Liver (tissue), 9 donors: ENCODE results near the gene CENPV. TPM values are rescaled to one million over a fixed set of nuclear protein-coding genes. Genes with fewer than 3 reads are reported as not detected.
A peak's percentile ranks its signal among the peaks of the same experiment; 100 is the strongest.

Source experiments
- DNase-seq: peaks from one replicate; pipeline ENCODE4 v3.0.0-alpha.2; 2017; ENCODE audit warnings: low spot score
- H3K27ac ChIP-seq, 2 donors: one replicate each; pipeline ENCODE4 v1.7.0; 2013; ENCODE audit warnings: inconsistent platforms in 2 of 2, low read length in 2 of 2, control low read depth in 1 of 2, low read depth in 1 of 2, mild to moderate bottlenecking in 1 of 2
- H3K27me3 ChIP-seq, 4 donors: one replicate each; pipeline versions ENCODE4 v1.6.1 to v1.7.0; 2013; ENCODE audit warnings: low read length in 3 of 4, inconsistent platforms in 1 of 4, mild to moderate bottlenecking in 1 of 4, moderate library complexity in 1 of 4; ENCODE audit not compliant: control insufficient read depth in 4 of 4, insufficient read depth in 4 of 4
- H3K36me3 ChIP-seq, 4 donors: one replicate each; pipeline versions ENCODE4 v1.6.1 to v1.7.0; 2013; ENCODE audit warnings: low read length in 3 of 4, mild to moderate bottlenecking in 3 of 4, low read depth in 1 of 4, moderate library complexity in 1 of 4; ENCODE audit not compliant: control insufficient read depth in 4 of 4, insufficient read depth in 3 of 4
- H3K4me1 ChIP-seq, 4 donors: one replicate each; pipeline versions ENCODE4 v1.6.1 to v1.7.0; 2013; ENCODE audit warnings: low read length in 3 of 4, mild to moderate bottlenecking in 3 of 4, moderate library complexity in 1 of 4; ENCODE audit not compliant: control insufficient read depth in 4 of 4, insufficient read depth in 4 of 4
- H3K4me3 ChIP-seq, 3 donors: one replicate each; pipeline versions ENCODE4 v1.6.1 to v1.7.0; 2013; ENCODE audit warnings: low read length in 3 of 3, control low read depth in 1 of 3, low read depth in 1 of 3, mild to moderate bottlenecking in 1 of 3
- H3K9ac ChIP-seq, 2 donors: one replicate each; pipeline ENCODE4 v1.7.0; 2013; ENCODE audit warnings: low read length in 2 of 2, mild to moderate bottlenecking in 2 of 2, moderate library complexity in 2 of 2, control low read depth in 1 of 2, low read depth in 1 of 2
- H3K9me3 ChIP-seq, 4 donors: one replicate each; pipeline versions ENCODE4 v1.6.1 to v1.7.0; 2013; ENCODE audit warnings: low read length in 3 of 4; ENCODE audit not compliant: control insufficient read depth in 4 of 4
- EGR1 ChIP-seq, 2 donors: IDR thresholded peaks; 2 replicates each; pipeline ENCODE4 v1.6.1; 2016 to 2018; ENCODE audit warnings: antibody characterized with exemption in 2 of 2, low read depth in 2 of 2
- FOXA1 ChIP-seq: IDR thresholded peaks from 2 replicates; pipeline ENCODE4 v1.6.1; 2016; ENCODE audit warnings: antibody characterized with exemption
- FOXA2 ChIP-seq: IDR thresholded peaks from 2 replicates; pipeline ENCODE4 v1.6.1; 2016; ENCODE audit warnings: antibody characterized with exemption
- GABPA ChIP-seq, 2 donors: IDR thresholded peaks in 1 of 2; conservative IDR thresholded peaks in 1 of 2; 2 replicates each; pipeline ENCODE4 v1.6.1; 2016; ENCODE audit warnings: antibody characterized with exemption in 2 of 2, mild to moderate bottlenecking in 1 of 2, moderate library complexity in 1 of 2
- HNF4A ChIP-seq, 2 donors: conservative IDR thresholded peaks; 2 replicates each; pipeline ENCODE4 v1.6.1; 2016; ENCODE audit warnings: antibody characterized with exemption in 2 of 2, mild to moderate bottlenecking in 2 of 2
- HNF4G ChIP-seq: IDR thresholded peaks from 2 replicates; pipeline ENCODE4 v1.6.1; 2016; ENCODE audit warnings: antibody characterized with exemption
- JUND ChIP-seq, 2 donors: IDR thresholded peaks; 2 replicates each; pipeline ENCODE4 v1.6.1; 2016; ENCODE audit warnings: antibody characterized with exemption in 2 of 2
- NR2F2 ChIP-seq: IDR thresholded peaks from 2 replicates; pipeline ENCODE4 v1.6.1; 2016; ENCODE audit warnings: antibody characterized with exemption
- RAD21 ChIP-seq, 2 donors: IDR thresholded peaks; 2 replicates each; pipeline ENCODE4 v1.6.1; 2016; ENCODE audit warnings: antibody characterized with exemption in 2 of 2, mild to moderate bottlenecking in 2 of 2
- RXRA ChIP-seq, 2 donors: IDR thresholded peaks; 2 replicates each; pipeline ENCODE4 v1.6.1; 2017 to 2018; ENCODE audit warnings: antibody characterized with exemption in 2 of 2, mild to moderate bottlenecking in 1 of 2
- SP1 ChIP-seq: IDR thresholded peaks from 2 replicates; pipeline ENCODE4 v1.6.1; 2018; ENCODE audit warnings: antibody characterized with exemption, mild to moderate bottlenecking
- TAF1 ChIP-seq: conservative IDR thresholded peaks from 2 replicates; pipeline ENCODE4 v1.6.1; 2016; ENCODE audit warnings: antibody characterized with exemption, mild to moderate bottlenecking
- YY1 ChIP-seq: IDR thresholded peaks from 2 replicates; pipeline ENCODE4 v1.6.1; 2016; ENCODE audit warnings: antibody characterized with exemption, mild to moderate bottlenecking
- WGBS: extraction: QIAGEN DNeasy Blood & Tissue Kit; methylation state at CpG from one replicate; pipeline ENCODE4 v1.1.7; 2013; 5-methylcytosine and 5-hydroxymethylcytosine counted together
- polyA plus RNA-seq, 2 donors: library from polyadenylated mRNA; stranded (reverse) in 1 of 2; unstranded in 1 of 2; fragments of 200-250 nt in 1 of 2; fragments of >200 nt in 1 of 2; fragmentation: Nextera tagmentation in 1 of 2; extraction: Ambion mirVana in 1 of 2; gene quantifications; one replicate each; pipeline versions ENCODE4 v1.2.1 to v1.2.3, GENCODE V29; 2013 to 2015
- total RNA-seq, 2 donors: library from RNA; depleted of rRNA; stranded (reverse); fragments of >200 nt; gene quantifications; one replicate each; pipeline ENCODE4 v1.2.3, GENCODE V29; 2014
- TF ChIP-seq, protein P1 (sequence below): fragments of 150-350 bp; IDR thresholded peaks from 2 replicates; pipeline ENCODE4 v1.5.1; 2017; ENCODE audit warnings: improper control_type of control experiment, low read depth, low read length; ENCODE audit not compliant: missing input control
- TF ChIP-seq, protein P2 (sequence below): IDR thresholded peaks from 2 replicates; pipeline ENCODE4 v1.6.1; 2016; ENCODE audit warnings: antibody characterized with exemption
- TF ChIP-seq, protein P3 (sequence below): IDR thresholded peaks from 2 replicates; pipeline ENCODE4 v1.6.1; 2016; ENCODE audit warnings: antibody characterized with exemption
- TF ChIP-seq, protein P4 (sequence below): IDR thresholded peaks from 2 replicates; pipeline ENCODE4 v1.6.1; 2016; ENCODE audit warnings: antibody characterized with exemption
- TF ChIP-seq, protein P5 (sequence below): IDR thresholded peaks from 2 replicates; pipeline ENCODE4 v1.6.1; 2016; ENCODE audit warnings: antibody characterized with exemption, mild to moderate bottlenecking
- donor health status: healthy.
- donor health status: healthy.
- donor health status: healthy.
- donor health status: healthy.
- donor health status: healthy.

The CENPV gene
- 10 to 100 TPM; 13.1 to 15.2 TPM for total RNA-seq
- polyA plus RNA-seq: 10 to 100 TPM; 21.2 to 24.3 TPM

DNA sequence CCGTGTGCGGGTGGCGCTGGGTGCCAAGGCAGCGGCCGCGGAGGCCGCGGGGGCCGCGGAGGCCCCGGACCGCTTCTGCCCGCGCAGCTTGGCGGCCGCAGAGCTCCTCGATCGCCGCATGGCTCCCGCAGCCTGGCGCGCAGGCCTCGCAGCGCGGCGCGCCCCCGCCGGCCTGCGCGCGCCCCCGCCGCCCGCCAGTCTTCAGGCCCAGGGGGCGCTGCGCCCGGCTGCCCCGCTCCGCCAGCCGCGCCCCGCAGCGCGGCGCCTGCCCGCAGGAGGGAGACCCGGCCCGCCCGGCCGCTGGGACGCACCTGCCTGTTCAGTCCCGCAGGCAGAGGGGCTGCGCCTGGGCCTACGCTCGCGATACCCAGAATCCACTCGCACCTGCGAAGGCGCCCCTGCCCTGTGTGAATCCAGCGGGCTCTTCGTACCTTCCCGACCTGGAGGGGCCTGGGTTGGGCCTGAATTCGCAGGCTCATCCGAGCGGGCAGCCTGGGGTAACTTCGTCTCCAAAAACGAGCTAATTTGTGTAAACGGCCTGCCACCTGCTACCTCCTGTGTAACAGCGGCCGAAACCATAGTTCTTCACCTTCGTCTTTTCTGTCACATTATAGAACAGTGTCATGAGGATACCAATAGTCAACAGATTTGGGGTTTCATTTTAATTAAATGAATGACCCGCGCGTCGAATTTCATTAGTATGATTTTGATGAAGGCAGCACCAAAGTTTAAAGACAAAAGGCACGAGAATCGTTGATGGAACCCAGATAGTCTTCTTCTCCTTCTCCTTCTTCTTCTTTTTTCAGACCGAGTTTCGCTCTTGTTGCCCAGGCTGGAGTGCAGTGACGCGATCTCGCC is at the start of gene CENPV:
CENPV (minus strand) TSS at position 153 of the 858 bp plus-strand sequence; CDS start at position 120, 33 bp downstream.
- Histone ChIP-seq H3K4me3 (peak within 1 kb of the TSS; percentile 77 to 97 (median 88)), H3K4me1 (peaks cover 2 to 16% (median 11%) of the 10 kb centered on the region in 4 donors), H3K9me3 (no peaks in the 10 kb centered on the region), H3K27me3 (no peaks in the 10 kb centered on the region), H3K9ac (peak within 1 kb of the TSS; percentile 93 to 94), H3K36me3 (peaks cover 0 to 9% (median 4%) of the 10 kb centered on the region in 4 donors), H3K27ac (peak within 1 kb of the TSS; percentile 92 to 97)
- TF ChIP-seq SP1: no peak
- TF ChIP-seq, protein P1, sequence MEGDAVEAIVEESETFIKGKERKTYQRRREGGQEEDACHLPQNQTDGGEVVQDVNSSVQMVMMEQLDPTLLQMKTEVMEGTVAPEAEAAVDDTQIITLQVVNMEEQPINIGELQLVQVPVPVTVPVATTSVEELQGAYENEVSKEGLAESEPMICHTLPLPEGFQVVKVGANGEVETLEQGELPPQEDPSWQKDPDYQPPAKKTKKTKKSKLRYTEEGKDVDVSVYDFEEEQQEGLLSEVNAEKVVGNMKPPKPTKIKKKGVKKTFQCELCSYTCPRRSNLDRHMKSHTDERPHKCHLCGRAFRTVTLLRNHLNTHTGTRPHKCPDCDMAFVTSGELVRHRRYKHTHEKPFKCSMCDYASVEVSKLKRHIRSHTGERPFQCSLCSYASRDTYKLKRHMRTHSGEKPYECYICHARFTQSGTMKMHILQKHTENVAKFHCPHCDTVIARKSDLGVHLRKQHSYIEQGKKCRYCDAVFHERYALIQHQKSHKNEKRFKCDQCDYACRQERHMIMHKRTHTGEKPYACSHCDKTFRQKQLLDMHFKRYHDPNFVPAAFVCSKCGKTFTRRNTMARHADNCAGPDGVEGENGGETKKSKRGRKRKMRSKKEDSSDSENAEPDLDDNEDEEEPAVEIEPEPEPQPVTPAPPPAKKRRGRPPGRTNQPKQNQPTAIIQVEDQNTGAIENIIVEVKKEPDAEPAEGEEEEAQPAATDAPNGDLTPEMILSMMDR: peak; percentile 32
- DNase-seq: peak; percentile 72
- 15% methylated on average over 83 of the region's 83 CpGs for WGBS

DNA sequence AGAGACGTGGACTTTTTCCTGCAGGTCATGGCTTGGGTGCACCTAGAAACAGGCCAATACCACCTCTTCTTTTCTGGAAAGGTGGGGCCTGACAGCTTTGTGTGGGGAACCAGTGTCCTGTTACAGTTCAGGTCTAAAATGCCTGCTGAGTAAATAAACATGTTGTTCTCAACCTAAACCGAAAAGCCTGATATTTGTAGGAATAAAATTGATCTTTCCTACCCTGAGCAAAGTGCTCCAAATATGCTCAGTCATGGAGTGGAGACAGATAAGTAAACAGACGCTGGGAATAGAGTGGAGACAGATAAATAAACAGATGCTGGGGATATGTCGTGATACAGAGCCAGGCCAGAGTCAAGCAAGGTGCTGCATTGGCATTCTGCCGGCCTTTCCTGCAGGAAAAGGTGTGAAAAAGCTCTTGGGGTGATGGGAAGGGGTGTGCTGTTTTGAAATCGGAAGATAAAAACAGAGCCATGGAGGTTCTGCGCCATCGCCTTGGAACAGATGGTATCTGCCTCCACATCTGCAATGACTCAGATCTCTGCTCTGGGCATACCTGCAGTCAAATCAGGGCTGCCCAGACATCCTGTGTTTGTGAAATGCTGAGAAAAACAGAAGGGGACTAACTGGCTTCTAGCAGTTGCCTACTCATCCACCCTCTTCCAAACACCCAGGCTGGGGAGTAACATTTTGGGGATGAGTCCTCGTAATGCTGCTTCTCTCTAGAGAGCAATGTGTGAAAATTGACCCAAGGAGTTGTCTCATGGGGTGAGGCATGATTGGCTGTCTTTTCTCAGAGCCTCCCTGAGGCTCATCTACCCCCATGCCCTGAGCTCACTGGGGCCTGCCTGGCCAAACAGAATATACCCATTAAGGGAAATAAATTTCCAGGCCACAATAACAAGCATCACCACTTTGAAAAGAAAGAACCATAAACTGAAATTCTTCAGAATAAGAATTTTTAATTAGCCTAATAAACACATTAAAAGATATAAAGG is 45.3 kb upstream of the CENPV start:
- 41% methylated on average over 9 of the region's 9 CpGs for WGBS

More for the DNA sequence above, 45.3 kb upstream of the CENPV start:
- H3K9ac ChIP-seq: peak overlapping the region in 1 of 2 donors; percentile 39
- peak overlapping the region; percentile 90 to 94 for H3K27ac ChIP-seq
- TF ChIP-seq, protein P1: no peak
- TF ChIP-seq FOXA2 (peak; percentile 91), FOXA1 (peak; percentile 89), NR2F2 (peak; percentile 37), YY1 (peak; percentile 93), HNF4G (peak; percentile 74), EGR1 (IDR thresholded peaks at IDR 0.05; ENCODE audit: low read depth in 2 of 2) (peak in 1 of 2 donors; percentile 77), JUND (IDR thresholded peaks at IDR 0.05) (peak in 1 of 2 donors; percentile 68), RXRA (IDR thresholded peaks at IDR 0.05) (peak; percentile 79 to 82), HNF4A (conservative IDR thresholded peaks at IDR 0.05) (peak; percentile 92 to 94), TAF1 (no peak), RAD21 (IDR thresholded peaks at IDR 0.05) (no peak), SP1 (peak; percentile 95), GABPA (IDR thresholded peaks at IDR 0.05 in 1 of 2, conservative IDR thresholded peaks at IDR 0.05 in 1 of 2) (peak in 1 of 2 donors; percentile 47)
- TF ChIP-seq, protein P2, sequence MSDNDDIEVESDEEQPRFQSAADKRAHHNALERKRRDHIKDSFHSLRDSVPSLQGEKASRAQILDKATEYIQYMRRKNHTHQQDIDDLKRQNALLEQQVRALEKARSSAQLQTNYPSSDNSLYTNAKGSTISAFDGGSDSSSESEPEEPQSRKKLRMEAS: peak; percentile 59
- TF ChIP-seq, protein P3, sequence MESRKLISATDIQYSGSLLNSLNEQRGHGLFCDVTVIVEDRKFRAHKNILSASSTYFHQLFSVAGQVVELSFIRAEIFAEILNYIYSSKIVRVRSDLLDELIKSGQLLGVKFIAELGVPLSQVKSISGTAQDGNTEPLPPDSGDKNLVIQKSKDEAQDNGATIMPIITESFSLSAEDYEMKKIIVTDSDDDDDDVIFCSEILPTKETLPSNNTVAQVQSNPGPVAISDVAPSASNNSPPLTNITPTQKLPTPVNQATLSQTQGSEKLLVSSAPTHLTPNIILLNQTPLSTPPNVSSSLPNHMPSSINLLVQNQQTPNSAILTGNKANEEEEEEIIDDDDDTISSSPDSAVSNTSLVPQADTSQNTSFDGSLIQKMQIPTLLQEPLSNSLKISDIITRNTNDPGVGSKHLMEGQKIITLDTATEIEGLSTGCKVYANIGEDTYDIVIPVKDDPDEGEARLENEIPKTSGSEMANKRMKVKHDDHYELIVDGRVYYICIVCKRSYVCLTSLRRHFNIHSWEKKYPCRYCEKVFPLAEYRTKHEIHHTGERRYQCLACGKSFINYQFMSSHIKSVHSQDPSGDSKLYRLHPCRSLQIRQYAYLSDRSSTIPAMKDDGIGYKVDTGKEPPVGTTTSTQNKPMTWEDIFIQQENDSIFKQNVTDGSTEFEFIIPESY: peak; percentile 71
- TF ChIP-seq, protein P4, sequence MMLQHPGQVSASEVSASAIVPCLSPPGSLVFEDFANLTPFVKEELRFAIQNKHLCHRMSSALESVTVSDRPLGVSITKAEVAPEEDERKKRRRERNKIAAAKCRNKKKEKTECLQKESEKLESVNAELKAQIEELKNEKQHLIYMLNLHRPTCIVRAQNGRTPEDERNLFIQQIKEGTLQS: no peak
- TF ChIP-seq, protein P5, sequence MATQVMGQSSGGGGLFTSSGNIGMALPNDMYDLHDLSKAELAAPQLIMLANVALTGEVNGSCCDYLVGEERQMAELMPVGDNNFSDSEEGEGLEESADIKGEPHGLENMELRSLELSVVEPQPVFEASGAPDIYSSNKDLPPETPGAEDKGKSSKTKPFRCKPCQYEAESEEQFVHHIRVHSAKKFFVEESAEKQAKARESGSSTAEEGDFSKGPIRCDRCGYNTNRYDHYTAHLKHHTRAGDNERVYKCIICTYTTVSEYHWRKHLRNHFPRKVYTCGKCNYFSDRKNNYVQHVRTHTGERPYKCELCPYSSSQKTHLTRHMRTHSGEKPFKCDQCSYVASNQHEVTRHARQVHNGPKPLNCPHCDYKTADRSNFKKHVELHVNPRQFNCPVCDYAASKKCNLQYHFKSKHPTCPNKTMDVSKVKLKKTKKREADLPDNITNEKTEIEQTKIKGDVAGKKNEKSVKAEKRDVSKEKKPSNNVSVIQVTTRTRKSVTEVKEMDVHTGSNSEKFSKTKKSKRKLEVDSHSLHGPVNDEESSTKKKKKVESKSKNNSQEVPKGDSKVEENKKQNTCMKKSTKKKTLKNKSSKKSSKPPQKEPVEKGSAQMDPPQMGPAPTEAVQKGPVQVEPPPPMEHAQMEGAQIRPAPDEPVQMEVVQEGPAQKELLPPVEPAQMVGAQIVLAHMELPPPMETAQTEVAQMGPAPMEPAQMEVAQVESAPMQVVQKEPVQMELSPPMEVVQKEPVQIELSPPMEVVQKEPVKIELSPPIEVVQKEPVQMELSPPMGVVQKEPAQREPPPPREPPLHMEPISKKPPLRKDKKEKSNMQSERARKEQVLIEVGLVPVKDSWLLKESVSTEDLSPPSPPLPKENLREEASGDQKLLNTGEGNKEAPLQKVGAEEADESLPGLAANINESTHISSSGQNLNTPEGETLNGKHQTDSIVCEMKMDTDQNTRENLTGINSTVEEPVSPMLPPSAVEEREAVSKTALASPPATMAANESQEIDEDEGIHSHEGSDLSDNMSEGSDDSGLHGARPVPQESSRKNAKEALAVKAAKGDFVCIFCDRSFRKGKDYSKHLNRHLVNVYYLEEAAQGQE: peak; percentile 69
- H3K4me3 ChIP-seq: no peak overlapping the region
- H3K9me3 ChIP-seq: no peaks in the 10 kb centered on the region
- DNase-seq: peak; percentile 58
- H3K36me3 ChIP-seq: no peaks in the 10 kb centered on the region
- peaks cover 4 to 18% (median 15%) of the 10 kb centered on the region in 4 donors for H3K4me1 ChIP-seq
- no peaks in the 10 kb centered on the region for H3K27me3 ChIP-seq
